Sigmoid colon (tissue), 7 donors: ENCODE data around the gene OPA3. TPM values are rescaled to one million over a fixed set of nuclear protein-coding genes. Genes with fewer than 3 reads are reported as not detected.

Source experiments
- DNase-seq: peaks from one replicate; pipeline ENCODE4 v3.0.0-alpha.2; 2019
- H3K27ac ChIP-seq, 4 donors: fragments of 200-600 bp; sonication (generic); one replicate each; pipeline ENCODE4 v1.5.1; 2016 to 2019; ENCODE audit warnings: mild to moderate bottlenecking in 1 of 4
- H3K27me3 ChIP-seq, 3 donors: fragments of 200-600 bp; sonication (generic); one replicate each; pipeline ENCODE4 v1.5.1; 2019; ENCODE audit warnings: mild to moderate bottlenecking in 1 of 3
- H3K36me3 ChIP-seq, 4 donors: fragments of 200-600 bp; sonication (generic); one replicate each; pipeline ENCODE4 v1.5.1; 2016 to 2019
- H3K4me1 ChIP-seq, 4 donors: fragments of 200-600 bp; sonication (generic); one replicate each; pipeline ENCODE4 v1.5.1; 2017 to 2019
- H3K4me3 ChIP-seq, 4 donors: fragments of 200-600 bp; sonication (generic); one replicate each; pipeline ENCODE4 v1.5.1; 2017 to 2019; ENCODE audit warnings: mild to moderate bottlenecking in 2 of 4, moderate library complexity in 1 of 4
- H3K9me3 ChIP-seq, 4 donors: fragments of 200-600 bp in 3 of 4; sonication (generic) in 3 of 4; one replicate each; pipeline versions ENCODE4 v1.5.1 to v1.6.1; 2013 to 2019
- EP300 ChIP-seq, 4 donors: sonication (generic); formaldehyde crosslinking; IDR thresholded peaks; one replicate each; pipeline ENCODE4 v1.6.1; 2017; ENCODE audit warnings: antibody characterized with exemption in 4 of 4
- POLR2A ChIP-seq, 2 donors: fragments of 450-650 bp; IDR thresholded peaks; one replicate each; pipeline ENCODE4 v1.6.1; 2016; ENCODE audit warnings: antibody characterized with exemption in 2 of 2, mild to moderate bottlenecking in 2 of 2, moderate library complexity in 2 of 2
- POLR2AphosphoS5 ChIP-seq, 4 donors: sonication (generic); formaldehyde crosslinking; IDR thresholded peaks; one replicate each; pipeline ENCODE4 v1.6.1; 2017; ENCODE audit warnings: antibody characterized with exemption in 4 of 4
- WGBS, 2 donors: extraction: QIAGEN DNeasy Blood & Tissue Kit; methylation state at CpG; one replicate each; pipeline ENCODE4 v1.1.7; 2013; 5-methylcytosine and 5-hydroxymethylcytosine counted together
- intact Hi-C: fragments of 100-400 bp; cut with DNase I; formaldehyde crosslinking; loops from one replicate; pipeline ENCODE4 v1.15.1; 2023
- polyA plus RNA-seq, 3 donors: library from polyadenylated mRNA; stranded (reverse); fragments of 200-250 nt; gene quantifications; one replicate each; pipeline ENCODE4 v1.2.3, GENCODE V29; 2013
- total RNA-seq, 4 donors: library from RNA; depleted of rRNA; stranded (reverse); fragments of >200 nt; gene quantifications; one replicate each; pipeline ENCODE4 v1.1.0, GENCODE V29; 2016
- TF ChIP-seq, protein P1 (sequence below), 4 experiments: fragments of 450-650 bp in 3 of 4; fragments of 200-600 bp in 1 of 4; IDR thresholded peaks; one replicate each; pipeline ENCODE4 v1.5.1; 2016 to 2019; ENCODE audit warnings: antibody characterized with exemption in 4 of 4, mild to moderate bottlenecking in 3 of 4, moderate library complexity in 2 of 4
- donor health status: healthy with polysubstance abuse.
- donor health status: Bipolar disorder and iron deficiency.
- donor health status: healthy.

The OPA3 gene
- total and polyA plus RNA-seq, 7 donors: 3.0 to 11.3 (median 7.2) TPM

DNA sequence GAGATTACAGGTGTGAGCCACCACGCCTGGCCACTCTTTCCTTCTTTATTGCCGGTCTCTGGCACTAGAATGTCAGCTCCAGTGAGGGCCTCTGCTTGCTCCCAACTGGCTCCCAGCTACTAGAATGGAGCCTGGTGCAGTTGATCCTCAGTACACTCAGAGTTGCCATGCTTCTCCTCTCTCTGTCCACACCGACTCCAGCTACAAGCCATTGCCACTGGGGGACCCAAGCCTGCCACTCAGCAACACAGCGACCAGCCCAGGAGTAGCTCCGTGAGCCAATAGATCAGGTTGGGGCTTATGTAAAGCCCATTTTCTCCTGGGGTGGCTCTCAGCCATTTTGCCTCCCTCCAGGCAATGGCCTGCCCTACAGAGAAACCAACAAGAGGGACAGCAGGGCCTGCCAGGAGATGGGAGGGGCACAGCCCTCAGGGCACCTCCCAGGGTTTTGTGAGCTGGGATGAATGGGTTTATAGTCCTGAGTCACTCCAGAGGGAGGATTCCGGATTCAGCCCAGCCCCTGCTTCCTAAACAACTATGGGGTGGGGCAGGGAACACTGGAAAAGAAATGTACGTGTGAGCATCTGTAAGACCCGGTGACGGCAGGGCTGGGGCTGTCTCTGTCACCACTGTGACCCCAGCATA lies 36.5 kb downstream of the OPA3 start:
- H3K27ac ChIP-seq: no peak overlapping the region
- WGBS, 2 donors: 48 to 81% methylated on average over 9 of the region's 9 CpGs
- intact Hi-C loops: no loop called here

GRCh38 chr19:45547211-45547770 lies 37.3 kb downstream of the OPA3 start:
- no peak for DNase-seq
- 89 to 93% methylated on average over 10 of the region's 10 CpGs for WGBS, 2 donors
- intact Hi-C loops: no loop called here
- TF ChIP-seq EP300 (IDR thresholded peaks at IDR 0.05) (no peak), POLR2AphosphoS5 (IDR thresholded peaks at IDR 0.05) (no peak), POLR2A (IDR thresholded peaks at IDR 0.05) (no peak)
- TF ChIP-seq, protein P1, sequence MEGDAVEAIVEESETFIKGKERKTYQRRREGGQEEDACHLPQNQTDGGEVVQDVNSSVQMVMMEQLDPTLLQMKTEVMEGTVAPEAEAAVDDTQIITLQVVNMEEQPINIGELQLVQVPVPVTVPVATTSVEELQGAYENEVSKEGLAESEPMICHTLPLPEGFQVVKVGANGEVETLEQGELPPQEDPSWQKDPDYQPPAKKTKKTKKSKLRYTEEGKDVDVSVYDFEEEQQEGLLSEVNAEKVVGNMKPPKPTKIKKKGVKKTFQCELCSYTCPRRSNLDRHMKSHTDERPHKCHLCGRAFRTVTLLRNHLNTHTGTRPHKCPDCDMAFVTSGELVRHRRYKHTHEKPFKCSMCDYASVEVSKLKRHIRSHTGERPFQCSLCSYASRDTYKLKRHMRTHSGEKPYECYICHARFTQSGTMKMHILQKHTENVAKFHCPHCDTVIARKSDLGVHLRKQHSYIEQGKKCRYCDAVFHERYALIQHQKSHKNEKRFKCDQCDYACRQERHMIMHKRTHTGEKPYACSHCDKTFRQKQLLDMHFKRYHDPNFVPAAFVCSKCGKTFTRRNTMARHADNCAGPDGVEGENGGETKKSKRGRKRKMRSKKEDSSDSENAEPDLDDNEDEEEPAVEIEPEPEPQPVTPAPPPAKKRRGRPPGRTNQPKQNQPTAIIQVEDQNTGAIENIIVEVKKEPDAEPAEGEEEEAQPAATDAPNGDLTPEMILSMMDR (IDR thresholded peaks at IDR 0.05): no peak
- Histone ChIP-seq H3K9me3 (no peaks in the 10 kb centered on the region), H3K36me3 (no peaks in the 10 kb centered on the region), H3K4me3 (no peak overlapping the region), H3K4me1 (peaks cover 0 to 9% (median 0%) of the 10 kb centered on the region in 4 donors), H3K27ac (no peak overlapping the region), H3K27me3 (no peaks in the 10 kb centered on the region)

More for the DNA sequence above, 36.5 kb downstream of the OPA3 start:
- no peak for TF ChIP-seq POLR2A (IDR thresholded peaks at IDR 0.05)
- TF ChIP-seq POLR2AphosphoS5 (IDR thresholded peaks at IDR 0.05): no peak
- TF ChIP-seq EP300 (IDR thresholded peaks at IDR 0.05): no peak
- Histone ChIP-seq H3K27me3 (no peaks in the 10 kb centered on the region), H3K9me3 (no peaks in the 10 kb centered on the region), H3K4me1 (peaks cover 0 to 9% (median 0%) of the 10 kb centered on the region in 4 donors), H3K4me3 (no peak overlapping the region), H3K36me3 (peaks cover 0 to 5% (median under 1%) of the 10 kb centered on the region in 4 donors)
- no peak for DNase-seq

DNA sequence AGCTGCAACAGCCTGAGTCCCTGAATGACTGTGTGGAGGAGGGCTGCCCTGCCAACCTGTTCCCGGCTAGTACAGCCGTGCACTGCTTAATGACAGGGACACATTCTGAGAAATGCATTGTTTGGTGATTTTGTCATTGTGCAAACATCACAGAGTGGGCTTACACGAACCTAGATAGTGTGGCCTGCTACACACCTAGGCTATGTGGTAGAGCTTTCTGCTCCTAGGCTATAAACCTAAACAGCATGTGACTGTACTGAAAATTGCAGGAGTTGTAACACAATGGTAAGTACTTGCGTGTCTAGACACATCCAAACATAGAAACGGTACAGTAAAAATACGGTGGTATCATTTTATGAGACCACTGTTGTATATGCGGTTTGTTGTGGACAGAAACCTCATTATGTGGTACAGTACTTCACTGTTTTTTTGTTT lies 42.4 kb downstream of the OPA3 start:
- Histone ChIP-seq H3K27me3 (no peaks in the 10 kb centered on the region), H3K36me3 (no peaks in the 10 kb centered on the region), H3K4me3 (no peak overlapping the region), H3K9me3 (no peaks in the 10 kb centered on the region), H3K27ac (no peak overlapping the region), H3K4me1 (peaks cover 0 to 9% (median 0%) of the 10 kb centered on the region in 4 donors)
- intact Hi-C loops: no loop called here
- 56 to 72% methylated on average over 7 of the region's 7 CpGs for WGBS, 2 donors
- DNase-seq: no peak
- TF ChIP-seq POLR2A (IDR thresholded peaks at IDR 0.05) (no peak), POLR2AphosphoS5 (IDR thresholded peaks at IDR 0.05) (no peak), EP300 (IDR thresholded peaks at IDR 0.05) (no peak)
- TF ChIP-seq, protein P1 (IDR thresholded peaks at IDR 0.05): no peak

DNA sequence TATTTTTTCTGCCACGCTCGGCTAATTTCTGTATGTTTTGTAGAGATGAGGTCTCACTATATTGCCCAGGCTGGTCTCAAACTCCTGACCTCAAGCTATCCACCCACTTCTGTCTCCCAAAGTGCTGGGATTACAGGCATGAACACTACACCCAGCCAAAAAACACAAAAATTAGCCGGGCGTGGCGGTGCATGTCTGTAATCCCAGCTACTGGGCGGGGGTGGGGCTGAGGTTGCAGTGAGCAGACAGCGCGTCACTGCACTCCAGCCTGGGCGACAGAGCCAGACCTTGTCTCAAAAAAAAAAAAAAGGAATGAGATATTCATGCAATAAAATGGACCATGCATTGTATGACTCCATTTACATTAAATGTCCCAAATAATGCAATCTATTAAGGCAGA lies 45.1 kb downstream of the OPA3 start:
- no peaks in the 10 kb centered on the region for H3K9me3 ChIP-seq
- no peak overlapping the region for H3K27ac ChIP-seq
- intact Hi-C loops: no loop called here
- WGBS, 2 donors: 91 to 95% methylated on average over 9 of the region's 9 CpGs
- H3K4me3 ChIP-seq: no peak overlapping the region
- H3K4me1 ChIP-seq: peaks cover 0 to 9% (median 0%) of the 10 kb centered on the region in 4 donors
- TF ChIP-seq EP300 (IDR thresholded peaks at IDR 0.05) (no peak), POLR2AphosphoS5 (IDR thresholded peaks at IDR 0.05) (no peak)
- TF ChIP-seq, protein P1 (IDR thresholded peaks at IDR 0.05): no peak
- H3K36me3 ChIP-seq: no peaks in the 10 kb centered on the region
- DNase-seq: no peak
- no peaks in the 10 kb centered on the region for H3K27me3 ChIP-seq

DNA sequence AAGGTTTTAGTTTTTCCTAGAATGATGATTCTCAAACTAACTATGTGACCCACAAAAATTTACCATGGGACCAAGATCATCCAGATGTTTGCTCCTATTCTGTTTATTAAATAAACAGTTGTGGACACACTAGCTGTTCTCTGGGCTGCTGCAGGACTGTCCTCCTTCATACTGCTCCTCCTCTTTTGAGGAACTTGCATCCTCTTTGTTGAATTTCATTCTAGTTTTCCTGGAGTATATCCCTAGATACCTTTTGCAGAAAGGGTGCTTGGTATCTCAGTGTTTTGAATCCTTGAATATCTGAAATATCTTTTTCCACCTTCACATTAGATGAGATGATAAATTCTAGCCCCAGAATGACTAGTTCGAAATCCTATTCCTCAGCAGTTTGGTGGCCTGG lies 53.3 kb downstream of the OPA3 start:
- Histone ChIP-seq H3K9me3 (no peaks in the 10 kb centered on the region), H3K4me1 (peaks cover 0 to 23% (median 20%) of the 10 kb centered on the region in 4 donors), H3K27me3 (peaks cover 0 to 14% (median 0%) of the 10 kb centered on the region in 3 donors), H3K4me3 (no peak overlapping the region), H3K36me3 (peaks cover 0 to 12% (median 4%) of the 10 kb centered on the region in 4 donors), H3K27ac (no peak overlapping the region)
- TF ChIP-seq POLR2AphosphoS5 (IDR thresholded peaks at IDR 0.05) (no peak), POLR2A (IDR thresholded peaks at IDR 0.05) (no peak), EP300 (IDR thresholded peaks at IDR 0.05) (no peak)
- TF ChIP-seq, protein P1 (IDR thresholded peaks at IDR 0.05): no peak
- DNase-seq: no peak
- intact Hi-C loops: no loop called here
- 94 to 100% methylated on average over 1 of the region's 1 CpG for WGBS, 2 donors
